ENCODE data around the gene KMO. TPM values are rescaled to one million over a fixed set of nuclear protein-coding genes. Genes with fewer than 3 reads are reported as not detected.

The KMO gene
- total RNA-seq, 1 donor = not detected

- no peak for DNase-seq (ENCODE audit: low read depth)
- TF ChIP-seq CTCF (IDR thresholded peaks at IDR 0.05; ENCODE audit: insufficient read depth, low read depth, low read length) = no peak
Measured at GRCh38 chr1:241536304-241536703, 4.1 kb downstream of the KMO start.

GRCh38 chr1:241536969-241537368, 4.8 kb downstream of the KMO start:
- no peak overlapping the region for H3K4me3 ChIP-seq (ENCODE audit: low read depth, low read length)
- TF ChIP-seq CTCF (IDR thresholded peaks at IDR 0.05; ENCODE audit: insufficient read depth, low read depth, low read length) = no peak
- DNase-seq (ENCODE audit: low read depth) = no peak

More at GRCh38 chr1:241536304-241536703, 4.1 kb downstream of the KMO start:
- no peak overlapping the region for H3K4me3 ChIP-seq (ENCODE audit: low read depth, low read length)

GRCh38 chr1:241542199-241542907, 10.2 kb downstream of the KMO start:
- TF ChIP-seq CTCF (IDR thresholded peaks at IDR 0.05; ENCODE audit: insufficient read depth, low read depth, low read length) = no peak
- no peak overlapping the region for H3K4me3 ChIP-seq (ENCODE audit: low read depth, low read length)
- DNase-seq (ENCODE audit: low read depth) = no peak

GRCh38 chr1:241548008-241548407, 15.8 kb downstream of the KMO start:
- no peak for TF ChIP-seq CTCF (IDR thresholded peaks at IDR 0.05; ENCODE audit: insufficient read depth, low read depth, low read length)
- no peak overlapping the region for H3K4me3 ChIP-seq (ENCODE audit: low read depth, low read length)
- no peak for DNase-seq (ENCODE audit: low read depth)

GRCh38 chr1:241550318-241550717, 18.1 kb downstream of the KMO start:
- no peak for DNase-seq (ENCODE audit: low read depth)
- H3K4me3 ChIP-seq (ENCODE audit: low read depth, low read length) = no peak overlapping the region
- TF ChIP-seq CTCF (IDR thresholded peaks at IDR 0.05; ENCODE audit: insufficient read depth, low read depth, low read length) = no peak

- no peak overlapping the region for H3K4me3 ChIP-seq (ENCODE audit: low read depth, low read length)
- no peak for TF ChIP-seq CTCF (IDR thresholded peaks at IDR 0.05; ENCODE audit: insufficient read depth, low read depth, low read length)
- no peak for DNase-seq (ENCODE audit: low read depth)
Measured at GRCh38 chr1:241551759-241552638, 19.8 kb downstream of the KMO start.
